Panc1 (cell line): ENCODE data around the gene SNPH. TPM values are rescaled to one million over a fixed set of nuclear protein-coding genes. Genes with fewer than 3 reads are reported as not detected.

ENCODE experiments used
- ATAC-seq: fragments of 200-7000 bp; cut with Tn5 transposase; 2 replicates; pipeline ENCODE4 v1.9.1; 2020; ENCODE audit warnings: mild to moderate bottlenecking, moderate library complexity
- BruUV-seq: library from RNA; stranded (reverse); fragments of 400-500 nt; replicated peaks from 2 replicates; lab custom pipeline; 2021; lab: Mats Ljungman, UMichigan
- CTCF ChIA-PET: fragments of 300-600 bp; sonication (Branson Sonifier 250); formaldehyde crosslinking; loops from one replicate; lab custom pipeline; 2022; ENCODE audit warnings: antibody characterized with exemption; lab: Charles Lee
- POLR2A ChIA-PET: fragments of 300-600 bp; sonication (Branson Sonifier 250); formaldehyde crosslinking; loops from one replicate; lab custom pipeline; 2022; ENCODE audit warnings: antibody characterized with exemption; lab: Charles Lee
- DNase-seq: peaks from one replicate; pipeline ENCODE4 v3.0.0-alpha.2; 2010; ENCODE audit warnings: low read depth, low spot score
- H3K27ac ChIP-seq: 2 replicates; pipeline ENCODE4 v1.5.1; 2011; ENCODE audit warnings: mild to moderate bottlenecking, low read length, inconsistent platforms
- H3K27me3 ChIP-seq: fragments of 200-500 bp; sonication (Bioruptor generic); 2 replicates; pipeline ENCODE4 v1.6.0; 2014; ENCODE audit warnings: low read length, inconsistent platforms; ENCODE audit not compliant: control insufficient read depth, insufficient read depth
- H3K36me3 ChIP-seq: fragments of 200-500 bp; sonication (Bioruptor generic); 2 replicates; pipeline ENCODE4 v1.5.1; 2014; ENCODE audit warnings: inconsistent platforms, mild to moderate bottlenecking, low read length, moderate library complexity; ENCODE audit not compliant: control insufficient read depth, insufficient read depth
- H3K4me1 ChIP-seq: 2 replicates; pipeline ENCODE4 v1.5.1; 2011; ENCODE audit warnings: inconsistent platforms, mild to moderate bottlenecking, low read length, moderate library complexity; ENCODE audit not compliant: control insufficient read depth, insufficient read depth
- H3K4me3 ChIP-seq, 2 experiments: 2 replicates each; pipeline ENCODE4 v1.5.1; 2011 to 2012; ENCODE audit warnings: low read depth in 2 of 2, low read length in 2 of 2, mild to moderate bottlenecking in 2 of 2, inconsistent platforms in 1 of 2, moderate library complexity in 1 of 2
- H3K9me3 ChIP-seq: fragments of 200-500 bp; sonication (Bioruptor generic); 2 replicates; pipeline ENCODE4 v1.5.1; 2014; ENCODE audit warnings: low read depth, mild to moderate bottlenecking, inconsistent platforms, low read length, moderate library complexity; ENCODE audit not compliant: control insufficient read depth, insufficient read depth
- CTCF ChIP-seq: fragments of 450-650 bp; IDR thresholded peaks from 2 replicates; pipeline ENCODE4 v1.5.1; 2017; ENCODE audit warnings: mild to moderate bottlenecking
- POLR2AphosphoS5 ChIP-seq: IDR thresholded peaks from 2 replicates; pipeline ENCODE4 v1.6.1; 2012; ENCODE audit warnings: mild to moderate bottlenecking, low read depth, low read length, moderate library complexity
- REST ChIP-seq, 2 experiments: IDR thresholded peaks; 2 replicates each; pipeline ENCODE4 v1.6.1; 2011 to 2012; ENCODE audit warnings: low read depth in 2 of 2, control low read depth in 1 of 2, low read length in 1 of 2, mild to moderate bottlenecking in 1 of 2, moderate library complexity in 1 of 2; ENCODE audit not compliant: insufficient read depth in 1 of 2
- SIN3A ChIP-seq: IDR thresholded peaks from 2 replicates; pipeline ENCODE4 v1.6.1; 2012; ENCODE audit warnings: low read depth, mild to moderate bottlenecking, low read length, moderate library complexity, borderline replicate concordance; ENCODE audit not compliant: insufficient read depth
- TCF7L2 ChIP-seq: IDR thresholded peaks from 2 replicates; pipeline ENCODE4 v1.6.1; 2011; ENCODE audit warnings: mild to moderate bottlenecking, low read depth, low read length, inconsistent platforms
- in situ Hi-C: cut with HindIII; loops from 2 replicates; pipeline ENCODE4 v1.10.0; 2016; ENCODE audit warnings: low sequenced_read_pairs, low pct_unique_long_range_greater_than_20kb
- intact Hi-C: fragments of 100-400 bp; cut with micrococcal nuclease; formaldehyde crosslinking; loops from one replicate; pipeline ENCODE4 v1.10.0; 2022; ENCODE audit not compliant: unreplicated experiment
- total RNA-seq: library from RNA; stranded (reverse); gene quantifications from one replicate; pipeline ENCODE4 v1.2.1, GENCODE V29; 2021; ENCODE audit not compliant: unreplicated experiment

SNPH gene
- total RNA-seq, 1 experiment from 2014 or later, result 6.4 TPM

GRCh38 chr20:1331101-1331500, 65.0 kb downstream of the SNPH start:
- TF ChIP-seq TCF7L2 (no peak), REST (IDR thresholded peaks at IDR 0.05; ENCODE audit: insufficient read depth in 1 of 2, low read depth in 2 of 2, low read length in 1 of 2) (no peak), SIN3A (no peak)
- DNase-seq (no peak), ATAC-seq (no peak)
- Histone ChIP-seq H3K4me3 (no peak overlapping the region), H3K27ac (no peak overlapping the region), H3K27me3 (no peaks in the 10 kb centered on the region), H3K36me3 (no peaks in the 10 kb centered on the region), H3K9me3 (no peaks in the 10 kb centered on the region), H3K4me1 (peaks cover 33% of the 10 kb centered on the region)
- intact Hi-C loops, result no loop called here
- CTCF ChIA-PET, result no interaction called here
- POLR2A ChIA-PET, result no interaction called here
- in situ Hi-C loops, result no loop called here
- BruUV-seq, result no TSS peak

- intact Hi-C loops (no loop called here), in situ Hi-C loops (no loop called here)
- no peak for ATAC-seq
- TF ChIP-seq REST (IDR thresholded peaks at IDR 0.05; ENCODE audit: insufficient read depth in 1 of 2, low read depth in 2 of 2, low read length in 1 of 2) (no peak), TCF7L2 (no peak), CTCF (no peak), POLR2AphosphoS5 (no peak), SIN3A (no peak)
- H3K36me3 ChIP-seq, result no peaks in the 10 kb centered on the region
- POLR2A ChIA-PET, result no interaction called here
- BruUV-seq, result no TSS peak
- no peak overlapping the region for H3K27ac ChIP-seq
- no peak overlapping the region for H3K4me3 ChIP-seq
- H3K9me3 ChIP-seq, result no peaks in the 10 kb centered on the region
- peaks cover 32% of the 10 kb centered on the region for H3K4me1 ChIP-seq
- CTCF ChIA-PET, result no interaction called here
- no peak for DNase-seq
- H3K27me3 ChIP-seq, result no peaks in the 10 kb centered on the region
Measured at GRCh38 chr20:1331801-1332453, 65.8 kb downstream of the SNPH start.
